ENCODE results near the gene OR52I1.

Gene OR52I1

GRCh38 chr11:4619514-4619913 lies 25.7 kb downstream of the OR52I1 start:
- no peak overlapping the region for H3K9ac ChIP-seq (ENCODE audit: low read depth, low read length)
- H3K4me3 ChIP-seq (ENCODE audit: low read length) = no peak overlapping the region
- no peak overlapping the region for H3K27ac ChIP-seq (ENCODE audit: low read length)
- no peaks in the 10 kb centered on the region for H3K9me3 ChIP-seq (ENCODE audit: insufficient read depth, low read depth, low read length)
- no peaks in the 10 kb centered on the region for H3K36me3 ChIP-seq (ENCODE audit: insufficient read depth, low read depth, low read length)
- no peaks in the 10 kb centered on the region for H3K27me3 ChIP-seq (ENCODE audit: insufficient read depth, low read length)
- H3K4me1 ChIP-seq (ENCODE audit: insufficient read depth, low read length) = no peaks in the 10 kb centered on the region

- no peak overlapping the region for H3K4me3 ChIP-seq (ENCODE audit: low read length)
- H3K27ac ChIP-seq (ENCODE audit: low read length) = no peak overlapping the region
- H3K27me3 ChIP-seq (ENCODE audit: insufficient read depth, low read length) = no peaks in the 10 kb centered on the region
- H3K4me1 ChIP-seq (ENCODE audit: insufficient read depth, low read length) = peaks cover 9% of the 10 kb centered on the region; the same call in 1 of the 2 replicates
- no peaks in the 10 kb centered on the region for H3K9me3 ChIP-seq (ENCODE audit: insufficient read depth, low read depth, low read length)
- H3K36me3 ChIP-seq (ENCODE audit: insufficient read depth, low read depth, low read length) = no peaks in the 10 kb centered on the region
- H3K9ac ChIP-seq (ENCODE audit: low read depth, low read length) = no peak overlapping the region
Observed at GRCh38 chr11:4626207-4627099, 32.6 kb downstream of the OR52I1 start.

- no peak overlapping the region for H3K4me3 ChIP-seq (ENCODE audit: low read length)
- no peak overlapping the region for H3K27ac ChIP-seq (ENCODE audit: low read length)
- H3K9me3 ChIP-seq (ENCODE audit: insufficient read depth, low read depth, low read length) = no peaks in the 10 kb centered on the region
- no peaks in the 10 kb centered on the region for H3K36me3 ChIP-seq (ENCODE audit: insufficient read depth, low read depth, low read length)
- no peaks in the 10 kb centered on the region; the same call in 1 of the 2 replicates for H3K4me1 ChIP-seq (ENCODE audit: insufficient read depth, low read length)
- H3K27me3 ChIP-seq (ENCODE audit: insufficient read depth, low read length) = peaks cover 14% of the 10 kb centered on the region
- H3K9ac ChIP-seq (ENCODE audit: low read depth, low read length) = no peak overlapping the region
Observed at GRCh38 chr11:4636136-4636535, 42.3 kb downstream of the OR52I1 start.

- Histone ChIP-seq H3K9me3 (ENCODE audit: insufficient read depth, low read depth, low read length) (no peaks in the 10 kb centered on the region), H3K9ac (ENCODE audit: low read depth, low read length) (no peak within 1 kb of the TSS), H3K36me3 (ENCODE audit: insufficient read depth, low read depth, low read length) (no peaks in the 10 kb centered on the region), H3K27me3 (ENCODE audit: insufficient read depth, low read length) (peaks cover 14% of the 10 kb centered on the region), H3K4me1 (ENCODE audit: insufficient read depth, low read length) (no peaks in the 10 kb centered on the region; the same call in 1 of the 2 replicates), H3K4me3 (ENCODE audit: low read length) (peak within 1 kb of the TSS; percentile 56; the same call in 1 of the 2 replicates), H3K27ac (ENCODE audit: low read length) (no peak within 1 kb of the TSS)
Observed at GRCh38 chr11:4636962-4637661, 43.3 kb downstream of the OR52I1 start, which contains the start of gene OR51D1. Gene OR51D1 (plus strand): TSS chr11:4637477. CDS start chr11:4639791, 2,314 bp downstream.

GRCh38 chr11:4637662-4638047 lies 43.8 kb downstream of the OR52I1 start:
- no peaks in the 10 kb centered on the region for H3K36me3 ChIP-seq (ENCODE audit: insufficient read depth, low read depth, low read length)
- no peaks in the 10 kb centered on the region for H3K9me3 ChIP-seq (ENCODE audit: insufficient read depth, low read depth, low read length)
- no peak overlapping the region for H3K9ac ChIP-seq (ENCODE audit: low read depth, low read length)
- peaks cover 14% of the 10 kb centered on the region for H3K27me3 ChIP-seq (ENCODE audit: insufficient read depth, low read length)
- no peaks in the 10 kb centered on the region; the same call in 1 of the 2 replicates for H3K4me1 ChIP-seq (ENCODE audit: insufficient read depth, low read length)
- no peak overlapping the region for H3K4me3 ChIP-seq (ENCODE audit: low read length)
- no peak overlapping the region for H3K27ac ChIP-seq (ENCODE audit: low read length)

- Histone ChIP-seq H3K9me3 (ENCODE audit: insufficient read depth, low read depth, low read length) (no peaks in the 10 kb centered on the region), H3K4me1 (ENCODE audit: insufficient read depth, low read length) (no peaks in the 10 kb centered on the region; the same call in 1 of the 2 replicates), H3K36me3 (ENCODE audit: insufficient read depth, low read depth, low read length) (no peaks in the 10 kb centered on the region), H3K4me3 (ENCODE audit: low read length) (no peak overlapping the region), H3K27me3 (ENCODE audit: insufficient read depth, low read length) (peaks cover 14% of the 10 kb centered on the region), H3K27ac (ENCODE audit: low read length) (no peak overlapping the region), H3K9ac (ENCODE audit: low read depth, low read length) (no peak overlapping the region)
Observed at GRCh38 chr11:4639931-4640330, 46.1 kb downstream of the OR52I1 start.

GRCh38 chr11:4641501-4641900 lies 47.7 kb downstream of the OR52I1 start:
- Histone ChIP-seq H3K4me1 (ENCODE audit: insufficient read depth, low read length) (no peaks in the 10 kb centered on the region; the same call in 1 of the 2 replicates), H3K4me3 (ENCODE audit: low read length) (no peak overlapping the region), H3K9me3 (ENCODE audit: insufficient read depth, low read depth, low read length) (no peaks in the 10 kb centered on the region), H3K27ac (ENCODE audit: low read length) (no peak overlapping the region), H3K27me3 (ENCODE audit: insufficient read depth, low read length) (peaks cover 14% of the 10 kb centered on the region), H3K9ac (ENCODE audit: low read depth, low read length) (no peak overlapping the region), H3K36me3 (ENCODE audit: insufficient read depth, low read depth, low read length) (no peaks in the 10 kb centered on the region)

GRCh38 chr11:4642043-4642442 lies 48.2 kb downstream of the OR52I1 start:
- Histone ChIP-seq H3K4me1 (ENCODE audit: insufficient read depth, low read length) (no peaks in the 10 kb centered on the region; the same call in 1 of the 2 replicates), H3K36me3 (ENCODE audit: insufficient read depth, low read depth, low read length) (no peaks in the 10 kb centered on the region), H3K4me3 (ENCODE audit: low read length) (no peak overlapping the region), H3K27me3 (ENCODE audit: insufficient read depth, low read length) (peaks cover 13% of the 10 kb centered on the region), H3K9ac (ENCODE audit: low read depth, low read length) (no peak overlapping the region), H3K27ac (ENCODE audit: low read length) (no peak overlapping the region), H3K9me3 (ENCODE audit: insufficient read depth, low read depth, low read length) (no peaks in the 10 kb centered on the region)

- no peaks in the 10 kb centered on the region for H3K36me3 ChIP-seq (ENCODE audit: insufficient read depth, low read depth, low read length)
- H3K9ac ChIP-seq (ENCODE audit: low read depth, low read length) = no peak overlapping the region
- H3K27me3 ChIP-seq (ENCODE audit: insufficient read depth, low read length) = peaks cover 3% of the 10 kb centered on the region
- H3K27ac ChIP-seq (ENCODE audit: low read length) = no peak overlapping the region
- H3K9me3 ChIP-seq (ENCODE audit: insufficient read depth, low read depth, low read length) = no peaks in the 10 kb centered on the region
- no peaks in the 10 kb centered on the region for H3K4me1 ChIP-seq (ENCODE audit: insufficient read depth, low read length)
- no peak overlapping the region for H3K4me3 ChIP-seq (ENCODE audit: low read length)
Observed at GRCh38 chr11:4643076-4643475, 49.2 kb downstream of the OR52I1 start.

- Histone ChIP-seq H3K27ac (ENCODE audit: low read length) (no peak within 1 kb of the TSS), H3K9ac (ENCODE audit: low read depth, low read length) (no peak within 1 kb of the TSS), H3K36me3 (ENCODE audit: insufficient read depth, low read depth, low read length) (no peaks in the 10 kb centered on the region), H3K4me3 (ENCODE audit: low read length) (no peak within 1 kb of the TSS), H3K4me1 (ENCODE audit: insufficient read depth, low read length) (no peaks in the 10 kb centered on the region), H3K9me3 (ENCODE audit: insufficient read depth, low read depth, low read length) (no peaks in the 10 kb centered on the region), H3K27me3 (ENCODE audit: insufficient read depth, low read length) (no peaks in the 10 kb centered on the region)
Observed at GRCh38 chr11:4643682-4644081, 49.8 kb downstream of the OR52I1 start, which contains the start of gene OR51E1. Gene OR51E1 (plus strand): TSS chr11:4643982. CDS start chr11:4652527, 8,545 bp downstream.

GRCh38 chr11:4644233-4644632 lies 50.4 kb downstream of the OR52I1 start:
- H3K36me3 ChIP-seq (ENCODE audit: insufficient read depth, low read depth, low read length) = no peaks in the 10 kb centered on the region
- H3K4me1 ChIP-seq (ENCODE audit: insufficient read depth, low read length) = no peaks in the 10 kb centered on the region
- H3K27me3 ChIP-seq (ENCODE audit: insufficient read depth, low read length) = no peaks in the 10 kb centered on the region
- no peak overlapping the region for H3K4me3 ChIP-seq (ENCODE audit: low read length)
- H3K9ac ChIP-seq (ENCODE audit: low read depth, low read length) = no peak overlapping the region
- no peak overlapping the region for H3K27ac ChIP-seq (ENCODE audit: low read length)
- H3K9me3 ChIP-seq (ENCODE audit: insufficient read depth, low read depth, low read length) = no peaks in the 10 kb centered on the region

All from iPS-20b (cell line).